Lung (tissue), 12 donors: ENCODE measurements around the gene TIMM29. TPM values are rescaled to one million over a fixed set of nuclear protein-coding genes. Genes with fewer than 3 reads are reported as not detected.

Experiments
- ATAC-seq: fragments of 200-7000 bp; cut with Tn5 transposase; one replicate; pipeline ENCODE4 v1.9.1; 2020; ENCODE audit warnings: moderate number of reproducible peaks; ENCODE audit not compliant: insufficient read depth, low FRiP score
- DNase-seq, 3 donors: peaks; one replicate each; pipeline ENCODE4 v3.0.0-alpha.2; 2013 to 2017
- H3K27ac ChIP-seq, 2 donors: one replicate each; pipeline ENCODE4 v1.5.1; 2013; ENCODE audit warnings: mild to moderate bottlenecking in 2 of 2, moderate library complexity in 2 of 2, control low read depth in 1 of 2, inconsistent platforms in 1 of 2, low read depth in 1 of 2, low read length in 1 of 2
- H3K27me3 ChIP-seq, 3 donors: one replicate each; pipeline ENCODE4 v1.5.1; 2013; ENCODE audit warnings: low read length in 2 of 3; ENCODE audit not compliant: control insufficient read depth in 3 of 3, insufficient read depth in 3 of 3
- H3K36me3 ChIP-seq, 4 donors: one replicate each; pipeline ENCODE4 v1.5.1; 2013; ENCODE audit warnings: low read length in 4 of 4, mild to moderate bottlenecking in 1 of 4, moderate library complexity in 1 of 4; ENCODE audit not compliant: control insufficient read depth in 4 of 4, insufficient read depth in 4 of 4
- H3K4me1 ChIP-seq, 5 donors: one replicate each; pipeline ENCODE4 v1.5.1; 2013; ENCODE audit warnings: low read length in 5 of 5, mild to moderate bottlenecking in 2 of 5, moderate library complexity in 1 of 5; ENCODE audit not compliant: control insufficient read depth in 5 of 5, insufficient read depth in 5 of 5
- H3K4me3 ChIP-seq: one replicate; pipeline ENCODE4 v1.5.1; 2013; ENCODE audit warnings: mild to moderate bottlenecking, control low read depth, moderate library complexity
- H3K9ac ChIP-seq, 2 donors: one replicate each; pipeline ENCODE4 v1.5.1; 2013; ENCODE audit warnings: low read length in 2 of 2, control low read depth in 1 of 2; ENCODE audit not compliant: insufficient read depth in 1 of 2
- H3K9me3 ChIP-seq, 4 donors: one replicate each; pipeline ENCODE4 v1.5.1; 2013; ENCODE audit warnings: low read length in 3 of 4, mild to moderate bottlenecking in 1 of 4, moderate library complexity in 1 of 4; ENCODE audit not compliant: control insufficient read depth in 4 of 4, insufficient read depth in 3 of 4
- WGBS, 2 donors: extraction: QIAGEN DNeasy Blood & Tissue Kit; methylation state at CpG; one replicate each; pipeline ENCODE4 v1.1.7; 2013; 5-methylcytosine and 5-hydroxymethylcytosine counted together
- polyA plus RNA-seq, 2 donors: library from polyadenylated mRNA; stranded (reverse); fragments of 200-250 nt; gene quantifications; one replicate each; pipeline ENCODE4 v1.2.1, GENCODE V29; 2013
- total RNA-seq, 2 donors: library from RNA; depleted of rRNA in 1 of 2; stranded (reverse); fragments of >200 nt in 1 of 2; gene quantifications; one replicate each; pipeline ENCODE4 v1.2.1, GENCODE V29; 2014 to 2021
- TF ChIP-seq, protein P1 (sequence below): IDR thresholded peaks from 2 replicates; pipeline ENCODE4 v1.5.1; 2012; ENCODE audit warnings: mild to moderate bottlenecking; ENCODE audit errors: control extremely low read depth, extremely low read depth
- donor health status: control.
- donor health status: control.
- donor health status: Bipolar disorder and iron deficiency.
- donor health status: healthy.
- donor health status: DM: yes; HTN: yes; CAD: no.

The TIMM29 gene
- total and polyA plus RNA-seq, 4 donors, result 15.6 to 20.4 (median 17.3) TPM

GRCh38 chr19:10968527-10969135 is 40.0 kb downstream of the TIMM29 start:
- ATAC-seq (no peak), DNase-seq (peak in 1 of 3 donors; percentile 62)
- peak overlapping the region in 1 of 2 donors; percentile 39 for H3K27ac ChIP-seq
- H3K27me3 ChIP-seq, result no peaks in the 10 kb centered on the region
- peaks cover 0 to 13% (median 6%) of the 10 kb centered on the region in 5 donors for H3K4me1 ChIP-seq
- H3K36me3 ChIP-seq, result no peaks in the 10 kb centered on the region
- H3K4me3 ChIP-seq, result no peak overlapping the region
- no peak overlapping the region for H3K9ac ChIP-seq
- WGBS, 2 donors, result 58 to 77% methylated on average over 10 of the region's 10 CpGs
- peaks cover 0 to 3% (median 0%) of the 10 kb centered on the region in 4 donors for H3K9me3 ChIP-seq
- TF ChIP-seq, protein P1, sequence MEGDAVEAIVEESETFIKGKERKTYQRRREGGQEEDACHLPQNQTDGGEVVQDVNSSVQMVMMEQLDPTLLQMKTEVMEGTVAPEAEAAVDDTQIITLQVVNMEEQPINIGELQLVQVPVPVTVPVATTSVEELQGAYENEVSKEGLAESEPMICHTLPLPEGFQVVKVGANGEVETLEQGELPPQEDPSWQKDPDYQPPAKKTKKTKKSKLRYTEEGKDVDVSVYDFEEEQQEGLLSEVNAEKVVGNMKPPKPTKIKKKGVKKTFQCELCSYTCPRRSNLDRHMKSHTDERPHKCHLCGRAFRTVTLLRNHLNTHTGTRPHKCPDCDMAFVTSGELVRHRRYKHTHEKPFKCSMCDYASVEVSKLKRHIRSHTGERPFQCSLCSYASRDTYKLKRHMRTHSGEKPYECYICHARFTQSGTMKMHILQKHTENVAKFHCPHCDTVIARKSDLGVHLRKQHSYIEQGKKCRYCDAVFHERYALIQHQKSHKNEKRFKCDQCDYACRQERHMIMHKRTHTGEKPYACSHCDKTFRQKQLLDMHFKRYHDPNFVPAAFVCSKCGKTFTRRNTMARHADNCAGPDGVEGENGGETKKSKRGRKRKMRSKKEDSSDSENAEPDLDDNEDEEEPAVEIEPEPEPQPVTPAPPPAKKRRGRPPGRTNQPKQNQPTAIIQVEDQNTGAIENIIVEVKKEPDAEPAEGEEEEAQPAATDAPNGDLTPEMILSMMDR, result no peak

DNA sequence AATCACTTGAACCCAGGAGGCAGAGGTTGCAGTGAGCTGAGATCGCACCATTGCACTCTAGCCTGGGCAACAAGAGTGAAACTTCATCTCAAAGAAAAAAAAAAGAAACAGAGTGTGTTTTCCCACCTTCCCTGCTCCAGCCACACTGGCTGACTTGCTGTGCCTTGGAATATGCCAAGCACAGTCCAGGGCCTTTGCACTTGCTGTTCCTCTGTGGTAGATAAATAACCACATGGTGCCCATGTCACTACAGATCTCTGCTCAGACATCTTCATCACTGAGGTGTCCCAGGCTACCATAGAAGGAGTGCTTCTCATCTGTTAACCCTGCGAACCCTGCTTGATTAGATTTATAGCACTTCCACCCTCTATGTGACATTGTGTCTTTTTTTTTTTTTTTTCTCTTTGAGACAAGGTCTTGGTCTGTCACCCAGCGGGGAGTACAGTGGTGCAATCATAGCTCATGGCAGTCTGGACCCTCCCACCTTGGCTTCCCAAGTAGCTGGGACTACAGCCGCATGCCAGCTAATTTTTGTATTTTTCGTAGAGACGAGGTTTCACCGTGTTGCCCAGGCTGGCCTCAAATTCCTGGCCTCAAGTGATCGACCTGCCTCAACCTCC is 42.6 kb downstream of the TIMM29 start:
- Histone ChIP-seq H3K4me3 (no peak overlapping the region), H3K9me3 (peaks cover 0 to 3% (median 0%) of the 10 kb centered on the region in 4 donors), H3K27me3 (no peaks in the 10 kb centered on the region), H3K36me3 (no peaks in the 10 kb centered on the region), H3K9ac (no peak overlapping the region), H3K27ac (no peak overlapping the region), H3K4me1 (peaks cover 0 to 22% (median 20%) of the 10 kb centered on the region in 5 donors)
- DNase-seq (no peak), ATAC-seq (no peak)
- TF ChIP-seq, protein P1, result no peak
- 89 to 90% methylated on average over 8 of the region's 8 CpGs for WGBS, 2 donors

GRCh38 chr19:10975374-10976130 is 46.9 kb downstream of the TIMM29 start:
- TF ChIP-seq, protein P1, result no peak
- H3K9ac ChIP-seq, result no peak overlapping the region
- H3K27me3 ChIP-seq, result no peaks in the 10 kb centered on the region
- ATAC-seq (peak; percentile 31), DNase-seq (peak; percentile 87 to 95 (median 92))
- H3K27ac ChIP-seq, result peak overlapping the region in 1 of 2 donors; percentile 72
- H3K4me3 ChIP-seq, result no peak overlapping the region
- H3K9me3 ChIP-seq, result no peaks in the 10 kb centered on the region
- H3K4me1 ChIP-seq, result peaks cover 0 to 29% (median 16%) of the 10 kb centered on the region in 5 donors
- peaks cover 0 to 3% (median 0%) of the 10 kb centered on the region in 4 donors for H3K36me3 ChIP-seq
- WGBS, 2 donors, result 55 to 77% methylated on average over 19 of the region's 19 CpGs
